Measurements from ENCODE around the gene ABI3. TPM values are rescaled to one million over a fixed set of nuclear protein-coding genes. Genes with fewer than 3 reads are reported as not detected.

Gene ABI3
- total and polyA plus RNA-seq, 12 donors = 2.4 to 39.9 (median 15.1) TPM

DNA sequence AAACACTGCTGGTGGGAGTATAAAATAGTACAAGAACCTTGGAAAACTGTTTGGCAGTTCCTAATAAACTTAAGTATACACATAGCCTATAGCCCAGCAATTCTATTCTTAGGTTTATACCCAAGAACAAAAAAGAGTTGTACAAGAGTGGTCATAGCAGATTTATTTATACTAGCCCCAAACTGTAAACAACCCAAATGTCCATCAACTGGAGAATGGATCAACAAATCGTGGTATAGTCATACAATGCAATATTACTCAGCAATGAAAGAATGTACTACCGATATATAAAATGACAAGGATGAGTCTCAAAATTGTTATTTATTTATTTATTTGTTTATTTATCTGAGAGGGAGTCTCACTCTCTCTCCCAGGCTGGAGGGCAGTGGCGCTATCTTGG is 23.2 kb upstream of the ABI3 start:
- TF ChIP-seq, protein P1, sequence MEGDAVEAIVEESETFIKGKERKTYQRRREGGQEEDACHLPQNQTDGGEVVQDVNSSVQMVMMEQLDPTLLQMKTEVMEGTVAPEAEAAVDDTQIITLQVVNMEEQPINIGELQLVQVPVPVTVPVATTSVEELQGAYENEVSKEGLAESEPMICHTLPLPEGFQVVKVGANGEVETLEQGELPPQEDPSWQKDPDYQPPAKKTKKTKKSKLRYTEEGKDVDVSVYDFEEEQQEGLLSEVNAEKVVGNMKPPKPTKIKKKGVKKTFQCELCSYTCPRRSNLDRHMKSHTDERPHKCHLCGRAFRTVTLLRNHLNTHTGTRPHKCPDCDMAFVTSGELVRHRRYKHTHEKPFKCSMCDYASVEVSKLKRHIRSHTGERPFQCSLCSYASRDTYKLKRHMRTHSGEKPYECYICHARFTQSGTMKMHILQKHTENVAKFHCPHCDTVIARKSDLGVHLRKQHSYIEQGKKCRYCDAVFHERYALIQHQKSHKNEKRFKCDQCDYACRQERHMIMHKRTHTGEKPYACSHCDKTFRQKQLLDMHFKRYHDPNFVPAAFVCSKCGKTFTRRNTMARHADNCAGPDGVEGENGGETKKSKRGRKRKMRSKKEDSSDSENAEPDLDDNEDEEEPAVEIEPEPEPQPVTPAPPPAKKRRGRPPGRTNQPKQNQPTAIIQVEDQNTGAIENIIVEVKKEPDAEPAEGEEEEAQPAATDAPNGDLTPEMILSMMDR (IDR thresholded peaks at IDR 0.05) = no peak
- no peak for TF ChIP-seq POLR2A (IDR thresholded peaks at IDR 0.05)
- 90 to 97% (median 94%) methylated on average over 3 of the region's 3 CpGs for WGBS, 4 donors
- Histone ChIP-seq H3K4me1 (replicated peaks in 1 of 2) (no peaks in the 10 kb centered on the region), H3K36me3 (replicated peaks in 1 of 2) (no peaks in the 10 kb centered on the region), H3K27ac (no peak overlapping the region), H3K27me3 (no peaks in the 10 kb centered on the region), H3K9me3 (replicated peaks in 1 of 3) (peaks cover 0 to 7% (median 0%) of the 10 kb centered on the region in 3 donors), H3K4me3 (no peak overlapping the region)
- no peak for DNase-seq
- intact Hi-C loops (cut with DNase I) = no loop called here

DNA sequence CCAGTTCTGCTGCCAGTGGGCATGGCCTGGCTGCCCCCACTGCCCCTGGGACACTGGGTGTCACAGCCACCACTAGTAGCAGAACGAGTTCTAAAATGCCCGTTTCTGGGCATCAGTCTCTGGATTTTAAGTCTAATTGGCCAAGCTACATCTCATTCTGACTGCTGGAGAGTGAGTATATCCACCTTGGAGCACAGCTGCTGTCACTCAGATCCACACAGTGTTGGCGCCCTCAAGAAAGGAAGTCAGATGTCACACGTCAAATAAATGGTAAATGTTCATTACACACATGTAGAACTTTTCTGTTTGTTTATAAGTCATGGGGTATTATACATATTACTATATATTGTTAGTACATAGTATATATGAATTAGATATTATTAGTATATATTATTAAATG is 19.6 kb upstream of the ABI3 start:
- DNase-seq = no peak
- WGBS, 4 donors = 64 to 78% (median 72%) methylated on average over 4 of the region's 4 CpGs

DNA sequence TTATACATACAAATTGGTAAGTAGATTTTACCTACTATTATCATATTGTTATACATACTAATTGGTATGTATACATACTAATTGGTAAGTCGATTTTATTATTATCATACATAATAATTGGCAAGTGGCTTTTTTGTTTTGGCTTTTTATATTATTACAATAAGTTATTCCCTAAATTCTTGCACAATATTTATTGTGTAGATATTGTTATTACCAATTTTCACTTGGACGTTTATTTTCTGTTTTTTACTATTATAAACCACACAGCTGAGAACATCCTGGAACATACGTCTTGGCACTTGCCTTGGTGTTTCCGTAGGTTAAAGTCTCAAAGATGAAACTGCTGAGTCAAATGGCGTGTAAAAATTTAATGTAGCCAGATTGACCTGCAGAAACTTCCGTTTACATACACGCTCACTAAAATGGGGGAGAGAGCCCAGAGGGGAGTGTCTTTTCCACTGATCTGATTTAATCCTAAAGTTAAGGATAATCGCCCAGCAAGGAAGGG is 19.0 kb upstream of the ABI3 start:
- H3K36me3 ChIP-seq (replicated peaks in 1 of 2) = no peaks in the 10 kb centered on the region
- 5 to 8% (median 7%) methylated on average over 8 of the region's 8 CpGs for WGBS, 4 donors
- peak overlapping the region; percentile 90 to 99 (median 93) for H3K27ac ChIP-seq
- no peak for DNase-seq
- peaks cover 5 to 7% of the 10 kb centered on the region in 2 donors for H3K4me1 ChIP-seq (replicated peaks in 1 of 2)
- no peaks in the 10 kb centered on the region for H3K27me3 ChIP-seq
- intact Hi-C loops (cut with DNase I) = no loop called here
- TF ChIP-seq POLR2A (IDR thresholded peaks at IDR 0.05) = no peak
- TF ChIP-seq, protein P1 (IDR thresholded peaks at IDR 0.05) = no peak
- H3K9me3 ChIP-seq (replicated peaks in 1 of 3) = no peaks in the 10 kb centered on the region
- H3K4me3 ChIP-seq = peak overlapping the region in 2 of 4 donors; percentile 27 to 80

More for the DNA sequence above, 19.6 kb upstream of the ABI3 start:
- Histone ChIP-seq H3K27ac (no peak overlapping the region), H3K9me3 (replicated peaks in 1 of 3) (no peaks in the 10 kb centered on the region), H3K4me3 (no peak overlapping the region), H3K36me3 (replicated peaks in 1 of 2) (no peaks in the 10 kb centered on the region), H3K4me1 (replicated peaks in 1 of 2) (peaks cover 5 to 7% of the 10 kb centered on the region in 2 donors), H3K27me3 (no peaks in the 10 kb centered on the region)
- no peak for TF ChIP-seq POLR2A (IDR thresholded peaks at IDR 0.05)
- TF ChIP-seq, protein P1 (IDR thresholded peaks at IDR 0.05) = no peak
- intact Hi-C loops (cut with DNase I) = no loop called here

GRCh38 chr17:49191917-49192741 is 18.4 kb upstream of the ABI3 start:
- peak; percentile 87 to 98 (median 93) for DNase-seq
- Histone ChIP-seq H3K27me3 (no peaks in the 10 kb centered on the region), H3K4me1 (replicated peaks in 1 of 2) (peaks cover 5 to 7% of the 10 kb centered on the region in 2 donors), H3K9me3 (replicated peaks in 1 of 3) (no peaks in the 10 kb centered on the region), H3K36me3 (replicated peaks in 1 of 2) (no peaks in the 10 kb centered on the region), H3K27ac (peak overlapping the region; percentile 90 to 99 (median 93)), H3K4me3 (peak overlapping the region in 3 of 4 donors; percentile 27 to 80 (median 48))
- intact Hi-C loops (cut with DNase I) = no loop called here
- TF ChIP-seq, protein P1 (IDR thresholded peaks at IDR 0.05) = peak in 4 of 6 experiments; percentile 18 to 31 (median 28)
- peak; percentile 24 to 42 for TF ChIP-seq POLR2A (IDR thresholded peaks at IDR 0.05)
- WGBS, 4 donors = 0 to 1% (median 1%) methylated on average over 23 to 53 of the region's 53 CpGs

All from adrenal gland (tissue), 12 donors.